Stimulated activated CD8-positive, alpha-beta memory T cell treated with anti-CD3 and anti-CD28 coated beads, Interleukin-2, amount 100 ng/mL, for 48 hours (primary cell): ENCODE results near the gene ZNF532.

Experiments
- DNase-seq, 2 donors: peaks; one replicate each; pipeline ENCODE4 v3.0.0-alpha.2; 2020; ENCODE audit warnings: low read depth in 2 of 2

ZNF532 gene

DNA sequence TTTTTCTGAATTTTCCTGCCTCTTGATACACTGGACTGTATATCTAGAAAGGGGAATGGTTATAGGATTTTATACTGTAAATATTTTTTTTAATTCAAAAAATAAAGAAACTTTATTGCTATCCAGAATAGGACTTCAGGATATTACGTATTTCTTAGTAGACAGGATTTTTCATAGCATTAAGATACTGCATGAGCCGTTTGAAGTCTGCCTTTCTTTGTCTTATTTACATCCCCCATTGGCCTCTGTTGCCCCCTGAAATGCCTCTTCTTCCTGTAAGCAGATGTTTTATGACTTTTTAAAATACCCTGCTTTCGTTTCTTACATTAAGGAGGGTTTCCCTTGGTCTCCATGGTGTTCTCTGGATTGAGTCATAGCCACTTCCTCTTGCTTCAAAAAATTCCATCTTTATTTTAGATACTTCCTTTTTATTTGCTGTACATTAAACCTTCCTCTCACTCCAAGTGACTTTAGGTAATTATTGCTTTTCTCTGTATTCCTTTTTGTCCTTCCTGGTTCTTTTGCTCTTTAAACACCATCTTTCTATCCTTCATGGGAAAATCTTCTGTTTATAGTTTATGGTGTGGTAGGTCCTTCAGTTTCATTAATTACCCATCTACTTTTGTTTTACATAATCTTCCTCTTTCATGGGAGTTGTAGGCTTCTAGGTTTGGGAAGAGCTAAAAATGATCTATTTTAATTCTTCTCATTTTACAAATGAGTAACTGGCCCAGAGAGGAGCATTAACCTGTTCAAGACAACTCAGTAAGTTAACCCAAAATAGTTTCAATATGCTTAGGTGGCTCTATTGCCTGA lies 72.6 kb downstream of the ZNF532 start:
- no peak for DNase-seq

DNA sequence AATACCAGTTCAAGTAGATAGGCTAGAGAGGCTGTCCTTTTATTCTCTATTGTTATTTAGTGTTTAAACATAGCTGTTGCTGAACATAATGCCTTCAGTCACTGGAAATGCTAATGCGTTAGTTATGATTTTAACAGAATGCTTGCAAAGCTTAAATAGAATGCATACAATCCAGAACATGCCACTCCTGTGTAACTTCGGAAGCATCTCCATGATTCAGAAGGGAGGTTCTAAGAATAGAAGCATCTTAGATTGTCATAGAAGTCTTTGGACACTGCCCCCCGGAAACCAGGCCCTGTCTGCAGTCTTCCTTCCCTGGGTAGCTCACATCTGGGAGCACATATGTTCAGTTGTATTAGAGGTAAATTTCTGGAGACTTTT lies 73.2 kb downstream of the ZNF532 start:
- DNase-seq = no peak

DNA sequence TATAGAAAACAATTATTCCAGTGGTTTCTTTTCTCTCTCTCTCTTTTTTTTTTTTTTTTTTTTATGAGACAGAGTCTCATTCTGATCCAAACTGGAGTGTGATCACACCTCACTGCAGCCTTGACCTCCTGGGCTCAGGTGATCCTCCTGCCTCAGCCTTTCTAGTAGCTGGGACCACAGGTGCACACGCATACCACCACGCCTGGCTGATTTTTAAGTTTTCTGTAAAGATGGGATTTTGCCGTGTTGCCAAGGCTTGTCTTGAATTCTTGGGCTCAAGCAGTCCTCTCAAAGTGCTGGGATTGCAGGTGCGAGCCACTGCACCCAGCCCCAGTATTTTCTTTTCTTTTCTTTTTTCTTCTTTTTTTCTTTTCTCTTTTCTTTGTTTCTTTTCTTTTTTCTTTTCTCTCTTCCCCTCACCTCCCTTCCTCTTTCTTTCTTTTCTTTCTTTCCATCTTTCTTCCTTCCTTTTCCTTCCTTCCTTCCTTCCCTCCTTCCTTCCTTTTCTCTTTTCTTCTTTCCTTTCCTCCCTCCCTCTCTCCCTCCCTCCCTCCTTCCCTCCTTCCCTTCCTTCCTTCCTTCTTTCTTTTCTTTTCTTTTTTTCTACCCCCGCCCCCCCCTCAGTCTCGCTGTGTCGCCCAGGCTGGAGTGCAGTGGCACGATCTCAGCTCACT lies 76.9 kb downstream of the ZNF532 start:
- no peak for DNase-seq

DNA sequence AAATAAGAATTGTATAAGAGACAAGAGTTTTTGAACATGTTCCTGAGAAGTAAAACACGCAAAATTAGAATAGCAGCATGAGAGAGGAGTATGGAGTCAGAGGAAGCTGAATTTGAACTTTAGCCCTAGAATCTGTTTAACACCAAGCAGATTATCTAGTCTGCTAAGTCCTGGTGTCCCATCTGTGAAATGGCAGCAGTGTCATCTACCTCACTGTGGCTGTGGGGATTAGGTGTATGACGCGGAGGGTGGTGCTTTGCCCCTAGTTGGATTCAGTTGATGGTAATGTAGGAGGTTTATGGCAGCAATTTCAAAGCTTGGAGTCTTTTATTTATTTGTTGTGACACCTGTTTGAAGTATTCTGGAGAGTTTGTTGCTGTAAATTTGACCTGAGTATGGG lies 79.2 kb downstream of the ZNF532 start:
- no peak for DNase-seq

DNA sequence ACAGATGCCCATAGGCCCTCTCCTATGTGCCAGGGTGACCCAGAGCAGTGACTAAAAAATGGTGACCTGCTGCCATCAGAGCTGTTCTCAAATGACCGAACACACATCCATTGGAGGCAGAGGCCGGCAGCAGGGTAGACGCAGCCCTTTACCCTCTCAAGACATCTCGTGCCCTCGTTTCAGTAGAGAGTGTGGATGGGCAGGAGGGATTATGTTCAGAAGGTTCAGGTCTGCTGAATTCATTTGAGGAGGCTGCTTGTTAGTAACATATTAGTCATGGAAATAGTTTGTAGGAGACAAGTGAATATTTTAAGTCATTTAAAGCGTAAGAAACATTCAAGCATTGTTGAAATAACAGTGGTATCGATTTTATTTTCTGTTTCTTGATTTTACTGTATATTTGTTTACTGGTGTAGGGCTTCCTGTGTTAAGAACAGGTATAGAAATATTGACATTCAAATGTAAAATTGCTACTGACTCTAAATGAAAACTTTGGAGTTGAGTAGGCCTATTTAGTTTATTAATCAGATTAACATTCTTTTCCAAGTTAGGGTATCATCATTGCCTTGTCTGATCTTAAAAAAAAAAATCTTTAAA lies 82.6 kb downstream of the ZNF532 start:
- DNase-seq = no peak

DNA sequence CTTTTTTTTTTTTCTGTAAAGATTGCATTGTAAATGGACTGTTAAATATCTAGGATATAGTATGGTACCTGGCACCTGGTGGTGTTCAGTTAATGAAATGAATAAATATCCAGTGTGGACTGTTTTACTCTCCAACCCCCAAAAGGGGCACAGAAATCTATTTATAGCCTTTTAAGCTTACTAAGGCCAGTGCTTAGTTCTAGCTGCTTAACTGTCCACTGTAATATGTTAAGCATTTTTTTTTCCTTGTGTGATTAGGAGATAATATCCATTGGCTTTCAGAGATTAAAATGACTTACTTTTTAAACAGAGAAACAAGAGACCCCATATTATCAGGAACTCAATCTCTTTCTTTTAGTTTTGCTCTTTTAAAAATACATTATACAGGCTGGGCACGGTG lies 84.4 kb downstream of the ZNF532 start:
- no peak for DNase-seq

DNA sequence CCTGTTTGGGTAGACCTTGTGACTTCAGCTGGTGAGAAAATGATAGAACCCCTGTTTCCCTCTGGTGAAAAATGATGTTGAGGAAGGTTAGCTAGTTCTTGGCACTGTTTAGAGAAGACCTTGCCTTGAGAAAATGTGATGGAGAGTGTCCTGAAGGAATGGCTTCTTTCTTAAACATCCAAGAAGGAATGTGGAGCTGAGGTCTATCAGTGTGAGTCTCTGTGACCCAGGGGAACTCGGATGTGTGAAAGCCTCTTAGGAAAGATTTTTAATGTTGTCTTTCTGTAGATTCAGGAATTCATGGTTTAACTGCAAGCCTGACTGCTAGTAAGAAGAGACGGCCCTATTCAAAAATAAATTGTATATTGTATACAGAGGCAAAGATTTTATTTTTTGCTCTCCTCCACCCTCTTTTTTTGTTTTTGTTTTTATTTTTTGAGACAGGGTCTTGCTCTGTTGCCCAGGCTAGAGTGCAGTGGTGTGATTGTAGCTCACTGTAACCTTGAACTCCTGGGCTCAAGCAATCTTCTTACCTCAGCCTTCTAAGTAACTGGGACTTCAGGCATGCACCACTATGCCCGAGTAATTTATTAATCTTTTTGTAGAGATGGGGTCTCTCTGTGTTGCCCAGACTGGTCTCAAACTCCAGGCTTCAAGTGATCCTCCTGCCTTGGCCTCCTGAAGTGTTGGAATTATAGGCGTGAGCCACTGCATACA lies 87.5 kb downstream of the ZNF532 start:
- DNase-seq = no peak

DNA sequence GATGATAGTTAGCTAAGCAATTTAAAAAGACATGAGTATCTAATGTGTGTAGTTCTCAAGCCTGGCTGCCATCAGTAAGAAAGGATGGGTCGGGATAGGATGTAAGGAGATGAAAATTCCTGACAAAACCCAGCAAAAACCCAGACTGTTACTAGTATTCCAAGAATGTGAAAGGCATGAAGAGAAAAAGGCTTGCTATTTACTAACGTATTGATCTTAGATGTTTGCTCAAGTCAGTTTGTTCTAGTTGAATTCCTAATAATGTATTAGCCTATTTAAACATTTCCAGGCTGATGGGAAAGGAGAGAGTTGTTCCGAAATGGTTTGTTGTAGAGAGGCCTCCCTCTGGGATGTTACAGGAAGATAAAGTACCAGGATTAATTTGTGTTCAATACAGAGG lies 88.2 kb downstream of the ZNF532 start:
- no peak for DNase-seq

DNA sequence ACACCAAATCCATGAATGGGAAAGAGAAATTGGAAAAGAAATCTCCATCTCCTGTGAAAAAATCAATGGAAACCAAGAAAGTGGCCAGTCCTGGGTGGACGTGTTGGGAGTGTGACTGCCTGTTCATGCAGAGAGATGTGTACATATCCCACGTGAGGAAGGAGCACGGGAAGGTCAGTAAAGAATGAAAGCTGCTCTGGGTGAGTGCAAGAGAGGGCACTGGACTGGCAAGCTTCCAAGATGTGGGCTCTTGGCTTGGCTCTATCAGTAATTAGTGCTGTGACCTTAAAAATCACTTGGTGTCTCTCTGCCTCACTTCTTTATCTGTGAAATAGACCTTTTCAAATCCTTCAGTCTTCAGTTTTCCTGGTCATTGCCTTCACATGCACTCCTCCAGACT lies 89.0 kb downstream of the ZNF532 start:
- no peak for DNase-seq

DNA sequence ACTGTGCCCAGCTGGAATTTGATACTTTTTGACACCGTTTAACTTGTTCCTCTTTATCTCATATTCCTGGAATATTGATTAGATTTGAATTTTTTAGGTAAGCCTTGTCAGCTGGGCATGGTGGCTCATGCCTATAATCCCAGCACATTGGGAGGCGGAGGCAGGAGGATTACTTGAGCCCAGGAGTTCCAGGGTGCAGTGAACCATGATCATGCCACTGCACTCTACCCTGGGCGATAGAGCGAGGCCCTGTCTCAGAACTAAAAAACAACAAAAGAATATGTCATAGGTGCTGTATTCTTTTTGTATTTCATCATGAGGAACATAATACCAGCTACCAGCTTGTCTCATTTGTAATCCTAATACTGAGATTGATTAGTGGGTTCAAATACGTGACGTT lies 90.3 kb downstream of the ZNF532 start:
- DNase-seq = no peak

DNA sequence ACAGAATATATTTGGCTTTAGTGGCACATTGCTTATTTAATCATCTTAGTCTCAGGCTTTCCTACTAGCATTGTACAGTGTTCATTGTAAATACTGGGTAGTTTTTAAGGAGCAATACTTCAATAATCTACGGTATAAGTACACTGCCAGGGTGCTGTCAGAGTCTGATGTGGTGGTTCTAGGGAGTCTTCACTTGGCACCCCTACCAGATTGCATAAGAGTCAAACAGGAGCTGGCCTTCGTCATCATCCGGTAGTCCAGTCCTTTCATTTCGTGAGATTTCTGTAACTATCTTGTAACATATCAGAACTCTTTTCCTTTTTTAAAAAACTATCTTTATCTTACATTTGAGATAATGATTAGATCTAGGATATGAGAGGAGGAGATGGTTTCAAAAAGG lies 91.1 kb downstream of the ZNF532 start:
- no peak for DNase-seq

DNA sequence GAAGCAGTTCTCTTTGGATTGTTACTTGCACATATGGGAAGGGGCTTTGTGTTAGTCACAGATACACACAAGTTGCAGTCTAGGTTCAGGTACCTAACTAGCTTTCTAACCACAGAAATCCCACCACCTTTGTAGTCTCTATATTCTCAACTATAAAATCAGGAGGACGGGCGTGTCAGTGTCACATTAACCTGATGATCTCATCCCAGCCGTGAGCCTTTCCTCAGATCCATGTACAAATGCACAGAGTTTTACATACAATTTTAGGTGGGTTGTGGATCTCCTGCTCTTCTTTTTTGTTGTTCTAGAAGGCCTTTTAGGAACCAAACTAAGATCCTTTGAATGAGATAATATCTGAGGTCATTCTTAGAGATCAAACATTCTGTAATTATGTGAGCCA lies 94.0 kb downstream of the ZNF532 start:
- DNase-seq = no peak

DNA sequence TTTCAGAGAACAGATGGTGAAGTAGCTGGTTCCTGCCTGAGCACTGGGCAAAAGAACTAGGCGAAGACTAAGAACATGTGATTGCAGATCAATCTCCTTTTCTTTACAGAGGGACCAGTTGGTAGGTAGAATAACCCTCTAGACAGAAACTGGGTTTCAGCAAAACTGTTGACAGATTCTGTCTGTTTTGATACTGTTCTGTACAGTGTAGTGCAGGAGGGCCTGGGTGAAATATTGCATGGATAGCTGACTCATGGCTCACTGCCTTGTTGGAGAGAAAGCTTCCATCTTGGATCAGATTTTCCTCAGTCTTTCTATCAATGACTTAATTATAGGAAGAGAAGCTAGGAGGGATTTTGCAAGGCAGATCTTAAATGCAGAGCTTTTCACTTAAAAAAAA lies 95.8 kb downstream of the ZNF532 start:
- no peak for DNase-seq

DNA sequence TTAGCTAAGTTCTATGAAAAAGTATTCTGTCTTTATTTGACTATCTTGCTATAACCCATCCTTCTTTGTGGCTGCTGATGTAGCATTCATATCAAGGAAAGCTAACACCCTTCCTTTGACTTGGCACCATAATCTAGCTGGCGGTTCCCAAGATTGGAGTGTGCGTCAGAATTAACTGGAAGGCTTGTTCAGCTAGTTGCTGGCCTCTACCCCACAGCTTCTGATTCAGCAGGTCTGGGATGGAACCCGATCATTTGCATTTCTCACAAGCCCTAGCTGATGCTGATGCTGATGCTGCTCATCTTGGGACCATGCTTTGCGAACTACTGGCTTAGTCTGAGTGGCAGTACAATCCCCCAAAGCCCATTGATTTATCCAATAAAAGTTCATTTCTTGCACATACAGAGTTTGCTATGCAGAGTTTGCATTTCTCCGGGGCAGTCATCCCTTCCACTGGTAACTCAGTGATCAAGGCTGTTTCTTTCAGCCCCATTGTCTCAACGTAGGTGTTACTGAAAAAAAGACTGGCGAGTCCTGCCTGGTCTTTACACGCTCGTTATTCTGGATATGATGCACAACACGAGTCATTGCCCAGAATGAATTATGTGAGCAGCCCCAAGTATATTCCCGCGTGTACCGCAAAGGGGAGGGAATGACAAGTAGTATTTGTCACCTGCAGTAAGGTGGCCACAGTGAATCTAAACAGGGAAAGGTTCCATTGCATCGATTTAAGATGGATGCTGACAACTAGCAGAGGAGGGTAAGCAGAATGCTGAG lies 96.5 kb downstream of the ZNF532 start:
- no peak for DNase-seq

DNA sequence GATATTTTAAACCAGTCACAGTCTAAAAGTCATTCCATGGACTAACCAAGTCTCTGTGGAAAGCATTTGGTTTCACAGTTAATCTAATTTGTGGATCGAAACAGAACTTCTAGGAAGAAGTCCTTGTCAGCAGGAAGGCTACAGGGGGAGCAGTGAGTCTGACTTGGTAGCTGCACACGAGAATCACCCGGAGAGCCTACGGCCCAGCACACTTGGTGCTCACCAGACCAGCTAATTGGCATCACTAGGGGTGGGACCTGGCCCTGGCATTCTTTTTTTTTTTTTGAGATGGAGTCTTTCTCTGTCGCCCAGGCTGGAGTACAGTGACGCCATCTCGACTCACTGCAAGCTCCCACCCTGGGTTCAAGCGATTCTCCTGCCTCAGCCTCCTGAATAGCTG lies 97.7 kb downstream of the ZNF532 start:
- DNase-seq = no peak

DNA sequence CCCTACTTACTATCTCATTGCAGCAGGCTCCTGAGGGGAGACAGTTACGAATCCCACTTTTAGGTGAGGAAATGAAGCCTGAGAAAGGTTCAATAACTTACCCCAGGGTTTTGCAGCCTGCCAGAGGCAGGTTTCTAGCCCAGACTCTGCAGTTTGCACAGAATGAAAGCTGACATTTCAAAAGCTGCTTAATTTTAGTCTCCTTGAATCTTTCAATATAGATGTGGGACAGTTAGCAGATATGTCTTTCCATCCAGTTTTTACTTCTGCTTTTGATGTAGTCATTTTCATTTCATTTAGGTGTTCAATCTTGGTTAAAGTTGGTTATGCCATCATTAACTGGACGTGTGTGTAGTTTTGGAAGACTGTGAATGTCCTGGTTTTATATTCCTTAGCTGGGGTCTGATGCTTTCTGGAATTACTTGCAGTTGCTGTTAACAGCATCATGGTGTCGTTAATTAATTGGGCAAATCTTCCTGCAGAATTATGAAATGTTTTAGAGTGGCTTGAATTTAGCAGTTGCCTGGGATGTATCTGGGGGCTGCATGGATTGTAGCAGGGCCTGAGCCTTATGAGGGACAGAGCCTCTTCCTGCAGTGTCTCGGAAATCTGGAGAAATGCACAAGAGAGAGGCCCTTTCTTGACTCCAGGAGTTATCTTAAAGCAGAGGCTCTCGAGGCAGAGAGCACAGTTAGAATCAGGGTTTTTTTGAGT lies 100.8 kb downstream of the ZNF532 start:
- DNase-seq = no peak

DNA sequence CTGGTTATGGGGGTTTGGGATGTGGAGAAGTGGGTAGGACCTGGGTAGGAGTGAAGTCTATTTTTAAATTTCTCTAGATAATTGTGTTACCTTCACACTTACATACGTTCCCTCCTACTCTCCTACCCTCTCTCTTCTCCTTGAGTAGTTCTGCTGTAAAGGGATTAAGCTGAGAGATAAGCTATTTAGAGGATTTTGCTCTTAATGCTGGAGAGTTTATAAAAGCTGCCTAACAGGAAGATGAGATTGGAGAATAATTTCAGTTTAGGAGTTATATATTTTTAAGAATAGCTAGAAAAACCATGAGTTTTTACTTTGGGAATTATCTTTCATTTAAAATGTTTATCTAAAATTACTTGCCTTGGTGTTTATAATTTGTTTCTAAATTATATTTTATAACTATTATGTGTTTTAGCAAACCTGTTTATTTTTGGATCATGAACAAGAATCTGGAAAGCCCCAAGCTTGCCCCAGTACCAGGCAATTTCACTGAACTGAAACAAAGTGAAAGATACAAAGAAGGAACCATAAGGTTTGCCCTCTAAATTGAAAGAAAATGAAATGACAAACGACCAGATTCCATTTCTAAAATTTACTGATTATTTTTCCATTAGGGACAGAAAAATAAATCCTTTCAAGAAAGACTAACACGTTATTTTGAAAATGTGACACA lies 101.5 kb downstream of the ZNF532 start:
- no peak for DNase-seq

DNA sequence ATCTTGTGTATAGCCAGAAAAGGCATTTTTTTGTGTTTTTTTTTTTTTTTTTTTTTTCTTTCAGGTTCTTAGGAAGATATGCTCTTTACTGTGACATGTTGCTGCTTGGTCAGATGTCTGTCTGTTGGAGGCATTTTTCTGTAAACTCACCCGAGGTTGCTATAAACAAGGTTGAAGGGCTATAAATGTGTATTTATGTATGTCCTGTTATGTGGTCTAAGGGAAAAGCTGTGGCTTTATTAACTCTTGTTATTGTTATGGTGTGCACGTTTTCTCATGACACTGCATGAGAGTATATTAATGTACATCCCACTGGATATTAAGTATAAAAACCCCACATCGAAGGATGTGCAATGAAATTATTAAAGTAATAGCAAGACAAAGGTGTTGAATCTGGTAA lies 102.0 kb downstream of the ZNF532 start:
- no peak for DNase-seq

DNA sequence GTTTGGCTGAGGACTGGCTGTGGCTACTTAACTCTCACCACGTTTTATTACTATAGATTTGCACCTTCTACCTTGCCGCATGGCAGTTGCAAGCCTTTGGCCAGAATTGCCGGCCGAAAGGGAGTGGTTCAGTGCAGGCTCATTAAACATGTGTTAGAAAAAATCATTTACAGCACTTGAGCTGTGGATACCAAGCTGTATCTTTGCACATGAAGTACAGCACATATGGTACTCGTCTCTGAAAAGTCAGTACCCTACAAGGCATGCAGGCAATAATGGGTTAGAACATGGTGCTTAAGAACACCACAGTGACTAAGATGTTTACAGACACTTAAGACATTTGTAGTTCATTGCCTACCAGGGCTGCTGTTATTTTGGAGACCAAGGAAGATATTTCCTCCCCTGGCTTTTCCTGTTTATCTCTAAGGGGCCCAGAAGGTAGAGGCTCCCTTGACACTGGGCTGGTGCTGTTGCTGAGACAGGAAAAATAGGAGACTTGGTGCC lies 103.1 kb downstream of the ZNF532 start:
- no peak for DNase-seq
